HG03103 (cell line): Measurements from ENCODE around the gene CMTM4.

Experiments
- ATAC-seq: cut with Tn5 transposase; IDR thresholded peaks from one replicate; pipeline ENCODE4 v1.9.1; 2021; ENCODE audit warnings: low read depth; ENCODE audit not compliant: unreplicated experiment

CMTM4 gene

GRCh38 chr16:66696669-66697630, at the start of gene CMTM4:
CMTM4 (minus strand) TSS chr16:66696743; CDS start chr16:66696525, 218 bp downstream.
- peak; percentile 88 for ATAC-seq

GRCh38 chr16:66746048-66746447, 49.5 kb upstream of the CMTM4 start:
- ATAC-seq, result no peak

DNA sequence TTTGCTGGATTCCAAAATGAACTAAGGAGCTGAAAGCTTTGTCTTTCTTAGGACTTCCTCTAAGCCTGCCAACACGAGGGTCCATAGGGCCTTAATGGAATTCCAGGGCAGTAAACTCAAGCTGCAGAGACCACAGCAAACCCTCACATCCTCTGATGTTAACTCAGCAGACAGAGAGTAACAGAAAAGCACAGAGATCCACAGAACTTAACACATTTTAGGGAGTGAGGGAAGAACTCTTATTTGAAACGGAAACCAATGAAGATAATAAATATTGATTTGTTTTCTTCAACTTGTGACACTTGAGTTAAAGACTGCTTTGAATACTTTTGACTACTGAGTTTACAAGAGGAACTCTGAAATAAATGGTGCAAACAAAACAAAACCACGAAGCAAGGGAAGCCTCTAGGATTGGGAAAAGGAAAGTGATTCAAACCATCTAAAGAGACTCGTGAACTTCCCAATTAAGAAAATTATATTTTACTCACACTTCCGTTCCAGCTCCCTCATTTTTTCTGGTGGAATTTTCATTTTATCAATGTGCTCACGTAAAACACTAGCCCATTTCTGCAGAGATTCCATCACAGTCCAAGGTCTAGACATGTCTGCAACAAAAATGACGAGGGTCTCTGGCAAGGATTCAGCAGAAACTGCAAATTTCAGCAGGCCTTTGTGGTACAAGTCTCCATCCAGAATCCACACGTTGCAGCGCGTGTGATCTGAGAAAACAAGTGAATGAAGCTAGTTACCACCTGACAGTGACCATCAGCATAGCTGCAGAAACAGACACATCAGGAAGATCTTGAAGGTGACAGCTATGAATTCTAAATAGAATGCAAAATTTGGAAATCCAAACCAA, 45.6 kb upstream of the CMTM4 start:
- ATAC-seq, result no peak

DNA sequence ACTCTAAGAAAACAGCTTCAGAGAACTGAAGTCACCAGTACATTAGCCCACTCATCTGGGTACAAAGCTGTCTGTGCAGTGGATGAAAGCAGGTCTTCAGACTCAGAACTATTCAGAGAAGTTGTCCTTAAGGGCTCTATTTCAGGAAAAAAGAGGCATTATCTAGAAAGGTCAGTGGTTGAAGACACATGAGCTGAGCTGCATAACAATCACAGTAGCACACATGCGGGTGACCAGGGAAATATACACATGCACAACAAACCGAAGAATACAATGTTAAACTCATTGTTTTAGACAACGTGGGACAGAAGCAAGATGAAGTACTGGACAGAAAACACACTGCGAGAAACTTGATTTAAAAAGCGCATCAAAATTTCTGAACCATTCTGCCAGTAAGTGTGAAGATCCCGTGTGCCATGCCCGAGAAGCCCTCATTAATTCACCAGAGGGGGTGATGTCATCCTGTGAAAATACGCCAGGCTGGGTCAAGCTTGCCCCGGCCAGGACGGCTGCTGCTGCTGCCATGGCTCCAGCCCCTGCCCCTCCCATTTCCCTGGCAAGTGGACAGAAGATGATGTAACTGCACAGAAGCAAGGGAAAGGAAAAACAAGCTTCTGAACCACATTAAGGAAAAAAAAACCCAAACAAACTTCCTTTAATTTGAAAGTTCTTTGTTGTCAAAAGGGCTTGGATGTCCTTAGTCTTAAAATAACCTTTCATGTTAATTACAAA, 44.8 kb upstream of the CMTM4 start:
- no peak for ATAC-seq

GRCh38 chr16:66740533-66740932, 44.0 kb upstream of the CMTM4 start:
- ATAC-seq, result no peak

DNA sequence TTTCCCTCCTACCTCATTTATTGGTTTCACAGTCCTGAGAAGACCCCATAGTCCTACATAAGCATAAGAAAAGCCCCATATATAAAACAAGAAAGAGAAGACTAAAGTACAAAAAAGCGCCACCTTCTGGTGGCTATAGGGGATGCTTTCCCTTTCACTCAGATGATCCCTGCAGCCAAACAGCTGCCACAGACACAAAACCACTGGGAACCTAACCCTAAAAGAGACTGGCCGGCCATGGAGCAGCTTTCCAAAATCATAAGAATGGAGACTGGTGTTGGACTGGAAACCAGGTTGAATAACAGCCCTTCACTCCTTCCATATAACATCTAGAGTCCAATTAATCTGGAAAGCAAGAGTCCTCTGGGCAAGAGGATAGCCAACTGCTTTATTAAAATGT, 43.5 kb upstream of the CMTM4 start:
- ATAC-seq, result no peak

GRCh38 chr16:66735891-66736290, 39.3 kb upstream of the CMTM4 start:
- no peak for ATAC-seq

GRCh38 chr16:66731101-66731500, 34.6 kb upstream of the CMTM4 start:
- ATAC-seq, result no peak

- no peak for ATAC-seq
Measured at GRCh38 chr16:66728804-66729203, 32.3 kb upstream of the CMTM4 start.

DNA sequence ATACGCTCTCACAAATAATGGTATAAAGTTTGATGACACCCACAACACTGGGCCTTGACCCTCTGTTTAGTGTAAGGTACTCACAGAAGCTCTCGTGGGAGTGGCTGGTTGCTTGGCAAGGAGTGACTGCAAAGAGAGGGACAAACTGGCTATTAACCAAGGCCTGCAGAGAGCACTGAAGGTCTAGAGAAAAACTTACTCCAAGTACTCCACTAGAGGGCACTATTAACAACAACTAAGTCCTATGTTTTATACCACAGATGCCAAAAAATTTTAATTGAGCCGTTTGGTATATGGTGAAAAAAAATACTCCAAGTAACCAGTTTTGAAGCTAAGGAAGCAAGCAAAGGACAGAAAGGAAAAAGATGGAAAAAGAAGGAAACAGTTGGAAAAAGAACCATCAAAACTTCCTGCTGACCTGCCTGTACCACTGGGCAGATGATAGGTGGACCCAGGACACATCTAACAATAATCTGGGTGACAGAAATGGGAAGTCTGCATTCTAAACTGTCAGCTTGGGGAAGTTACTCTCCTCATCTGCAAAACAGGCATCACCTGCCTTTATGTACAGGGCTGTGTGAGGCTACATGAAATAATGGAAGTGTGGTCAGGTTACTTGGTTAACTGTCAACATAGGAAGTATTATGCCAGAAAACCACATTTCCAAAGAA, 31.7 kb upstream of the CMTM4 start:
- no peak for ATAC-seq

GRCh38 chr16:66720766-66721165, 24.2 kb upstream of the CMTM4 start:
- no peak for ATAC-seq

GRCh38 chr16:66719246-66719645, 22.7 kb upstream of the CMTM4 start:
- no peak for ATAC-seq

- ATAC-seq, result no peak
Measured at GRCh38 chr16:66717776-66718175, 21.2 kb upstream of the CMTM4 start.

GRCh38 chr16:66717112-66717675, 20.7 kb upstream of the CMTM4 start:
- no peak for ATAC-seq

GRCh38 chr16:66714654-66715307, 18.2 kb upstream of the CMTM4 start:
- no peak for ATAC-seq

DNA sequence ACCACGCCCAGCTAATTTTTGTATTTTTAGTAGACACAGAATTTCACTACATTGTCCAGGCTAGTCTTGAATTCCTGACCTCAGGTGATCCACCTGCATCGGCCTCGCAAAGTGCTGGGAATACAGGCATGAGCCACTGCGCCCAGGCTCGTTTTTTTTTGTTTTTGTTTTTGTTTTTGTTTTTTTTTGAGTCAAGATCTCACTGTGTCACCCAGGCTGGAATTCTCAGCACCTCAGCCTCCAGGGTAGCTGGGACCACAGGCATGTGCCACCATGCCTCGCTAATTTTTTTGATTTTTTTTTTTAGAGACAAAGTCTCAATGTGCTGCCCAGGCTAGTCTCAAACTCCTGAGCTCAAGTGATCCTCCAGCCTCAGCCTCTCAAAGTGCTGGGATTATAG, 17.5 kb upstream of the CMTM4 start:
- ATAC-seq, result no peak

DNA sequence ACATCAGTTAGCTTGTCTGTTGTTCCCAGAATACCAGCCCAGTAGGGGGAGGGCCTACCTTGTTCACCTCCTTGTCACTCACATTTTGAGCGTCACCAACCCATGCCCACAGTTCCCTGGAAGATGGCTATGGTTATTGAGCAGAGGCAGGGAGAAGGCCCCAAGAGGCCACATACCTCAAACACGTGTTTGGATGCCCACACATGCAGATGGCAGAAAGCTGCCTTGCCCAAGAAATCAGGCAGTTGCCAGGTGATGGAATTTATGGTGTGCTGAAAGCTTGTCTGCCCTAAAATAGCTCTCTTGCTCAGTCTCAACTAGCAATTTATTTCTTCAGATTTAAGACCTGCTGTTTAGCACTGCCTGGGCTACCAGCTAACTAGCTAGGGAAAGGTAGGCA, 16.5 kb upstream of the CMTM4 start:
- no peak for ATAC-seq

DNA sequence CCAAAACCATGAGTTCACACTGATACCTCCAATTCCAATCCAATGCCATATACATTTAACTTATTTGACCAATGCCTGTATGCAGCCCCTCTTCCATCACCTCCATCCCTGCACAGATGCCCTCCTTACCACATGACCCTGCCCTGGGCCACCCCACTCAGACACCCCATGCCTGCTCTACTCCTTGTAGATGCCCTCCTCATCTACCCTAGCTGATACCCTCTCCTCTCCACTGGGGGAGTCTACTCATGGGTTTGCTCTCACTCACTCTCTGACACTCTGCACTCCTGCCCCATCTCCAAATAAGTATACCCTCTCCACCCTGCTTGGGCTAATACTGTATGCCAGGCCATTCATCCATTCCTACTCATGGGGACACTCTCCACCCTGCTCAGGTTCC, 16.0 kb upstream of the CMTM4 start:
- ATAC-seq, result no peak

- ATAC-seq, result no peak
Measured at GRCh38 chr16:66711581-66711980, 15.0 kb upstream of the CMTM4 start.
